Measurements from ENCODE around the gene NF2. TPM values are rescaled to one million over a fixed set of nuclear protein-coding genes. Genes with fewer than 3 reads are reported as not detected.
A peak's percentile ranks its signal among the peaks of the same experiment; 100 is the strongest.

The NF2 gene
- total RNA-seq, 1 donor from 2014 or later = 38.5 TPM

GRCh38 chr22:29726106-29726505 lies 122.7 kb downstream of the NF2 start:
- no peak overlapping the region for H3K27ac ChIP-seq (replicated peaks)
- peaks cover 57% of the 10 kb centered on the region for H3K27me3 ChIP-seq (ENCODE audit: low read depth)
- no peak for DNase-seq
- H3K36me3 ChIP-seq = peaks cover 9% of the 10 kb centered on the region
- H3K9me3 ChIP-seq (replicated peaks) = no peaks in the 10 kb centered on the region
- TF ChIP-seq CTCF (IDR thresholded peaks at IDR 0.05; ENCODE audit: borderline replicate concordance) = no peak
- H3K4me3 ChIP-seq = no peak overlapping the region
- intact Hi-C loops (cut with micrococcal nuclease) = no loop called here
- H3K4me1 ChIP-seq = no peaks in the 10 kb centered on the region

GRCh38 chr22:29726512-29727130 lies 123.2 kb downstream of the NF2 start:
- H3K9me3 ChIP-seq (replicated peaks) = no peaks in the 10 kb centered on the region
- no peak for DNase-seq
- H3K36me3 ChIP-seq = peaks cover 12% of the 10 kb centered on the region
- no peak for TF ChIP-seq CTCF (IDR thresholded peaks at IDR 0.05; ENCODE audit: borderline replicate concordance)
- intact Hi-C loops (cut with micrococcal nuclease) = no loop called here
- no peak overlapping the region for H3K4me3 ChIP-seq
- H3K4me1 ChIP-seq = no peaks in the 10 kb centered on the region
- no peak overlapping the region for H3K27ac ChIP-seq (replicated peaks)
- H3K27me3 ChIP-seq (ENCODE audit: low read depth) = peaks cover 52% of the 10 kb centered on the region

- H3K9me3 ChIP-seq (replicated peaks) = no peaks in the 10 kb centered on the region
- no peak overlapping the region for H3K27ac ChIP-seq (replicated peaks)
- DNase-seq = peak; percentile 37
- intact Hi-C loops (cut with micrococcal nuclease) = no loop called here
- peaks cover 47% of the 10 kb centered on the region for H3K27me3 ChIP-seq (ENCODE audit: low read depth)
- H3K4me3 ChIP-seq = no peak overlapping the region
- peaks cover 12% of the 10 kb centered on the region for H3K36me3 ChIP-seq
- no peaks in the 10 kb centered on the region for H3K4me1 ChIP-seq
- TF ChIP-seq CTCF (IDR thresholded peaks at IDR 0.05; ENCODE audit: borderline replicate concordance) = peak; percentile 57
Measured at GRCh38 chr22:29727131-29727523, 123.7 kb downstream of the NF2 start.

GRCh38 chr22:29729161-29729560 lies 125.7 kb downstream of the NF2 start:
- H3K27me3 ChIP-seq (ENCODE audit: low read depth) = peaks cover 27% of the 10 kb centered on the region
- H3K4me1 ChIP-seq = peaks cover 7% of the 10 kb centered on the region
- no peak overlapping the region for H3K27ac ChIP-seq (replicated peaks)
- no peak for DNase-seq
- intact Hi-C loops (cut with micrococcal nuclease) = no loop called here
- peaks cover 25% of the 10 kb centered on the region for H3K36me3 ChIP-seq
- H3K4me3 ChIP-seq = no peak overlapping the region
- no peak for TF ChIP-seq CTCF (IDR thresholded peaks at IDR 0.05; ENCODE audit: borderline replicate concordance)
- H3K9me3 ChIP-seq (replicated peaks) = no peaks in the 10 kb centered on the region

- Histone ChIP-seq H3K27ac (replicated peaks) (no peak overlapping the region), H3K9me3 (replicated peaks) (no peaks in the 10 kb centered on the region), H3K27me3 (ENCODE audit: low read depth) (peaks cover 7% of the 10 kb centered on the region), H3K36me3 (peaks cover 32% of the 10 kb centered on the region), H3K4me1 (peaks cover 8% of the 10 kb centered on the region), H3K4me3 (no peak overlapping the region)
- DNase-seq = no peak
- intact Hi-C loops (cut with micrococcal nuclease) = no loop called here
- no peak for TF ChIP-seq CTCF (IDR thresholded peaks at IDR 0.05; ENCODE audit: borderline replicate concordance)
Measured at GRCh38 chr22:29731058-29731850, 127.8 kb downstream of the NF2 start.

All from left ventricle myocardium inferior (tissue), 1 donor.